Amniotic stem cell (primary cell): ENCODE measurements around the gene PTPRE.

Experiments used
- DNase-seq: peaks from one replicate; lab custom pipeline; 2025; lab: John Stamatoyannopoulos, UW

PTPRE gene

GRCh38 chr10:127906548-127907377 is at the start of gene PTPRE:
PTPRE (plus strand) TSS chr10:127907103; CDS start chr10:128040882, 133,779 bp downstream.
- DNase-seq: no peak

DNA sequence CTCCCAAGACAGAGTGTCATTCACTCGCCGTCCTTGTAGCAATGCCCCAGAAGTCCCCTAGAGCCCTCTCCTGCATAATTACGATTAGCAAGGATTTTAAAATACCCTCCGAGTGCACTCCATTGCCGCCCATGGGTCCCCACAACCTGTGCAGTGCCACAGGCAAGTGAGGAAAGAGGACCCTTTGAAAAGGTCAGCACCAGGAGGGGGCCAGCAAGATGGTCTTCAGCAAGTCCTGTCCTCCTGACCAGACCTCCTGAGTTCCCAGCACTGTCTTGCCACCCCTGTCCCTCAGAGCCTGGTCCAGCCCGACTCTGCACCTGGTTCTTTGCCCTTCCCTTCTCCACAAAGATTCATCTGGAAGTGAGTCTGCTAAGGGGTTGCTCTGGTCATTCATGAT is 46.3 kb upstream of the PTPRE start:
- no peak for DNase-seq

- DNase-seq: no peak
Observed at GRCh38 chr10:127863231-127863825, 43.6 kb upstream of the PTPRE start.

DNA sequence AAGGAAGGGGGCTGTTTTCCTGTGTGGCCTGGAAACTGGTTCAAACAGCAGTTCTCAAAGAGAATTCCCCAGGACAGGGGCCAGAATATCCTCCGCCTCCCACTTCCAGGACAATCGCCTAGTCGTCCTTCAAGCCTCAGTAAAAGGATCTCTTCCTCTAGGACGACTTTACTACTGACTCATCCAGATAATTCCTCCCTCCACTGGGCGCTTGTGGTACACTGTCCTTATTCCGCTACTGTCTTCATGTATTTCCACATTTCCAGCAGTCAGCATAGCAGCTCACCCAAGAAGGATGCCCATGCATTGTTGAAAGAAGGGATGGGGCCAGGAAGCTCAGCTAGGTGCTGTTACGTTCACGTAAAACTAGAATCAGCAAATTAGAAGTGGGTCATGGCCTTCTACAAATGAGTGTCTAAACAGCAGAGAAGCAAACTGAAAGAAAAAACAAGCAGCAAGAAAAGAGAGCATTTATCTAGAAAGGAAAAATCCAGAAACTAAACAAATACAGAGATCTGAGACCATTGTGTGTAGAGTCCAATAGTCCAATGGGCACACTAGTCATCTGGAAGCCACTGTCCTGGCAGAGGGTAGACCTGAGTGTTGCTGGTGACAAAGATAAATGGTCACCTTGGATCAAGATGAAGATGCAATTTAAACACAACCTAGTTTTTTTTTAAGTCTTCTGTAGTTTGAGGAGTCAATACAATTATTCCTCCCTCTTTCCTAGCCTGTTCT is 40.5 kb upstream of the PTPRE start:
- DNase-seq: no peak

- no peak for DNase-seq
Observed at GRCh38 chr10:127867805-127868204, 39.1 kb upstream of the PTPRE start.

- DNase-seq: no peak
Observed at GRCh38 chr10:127869329-127869728, 37.6 kb upstream of the PTPRE start.

DNA sequence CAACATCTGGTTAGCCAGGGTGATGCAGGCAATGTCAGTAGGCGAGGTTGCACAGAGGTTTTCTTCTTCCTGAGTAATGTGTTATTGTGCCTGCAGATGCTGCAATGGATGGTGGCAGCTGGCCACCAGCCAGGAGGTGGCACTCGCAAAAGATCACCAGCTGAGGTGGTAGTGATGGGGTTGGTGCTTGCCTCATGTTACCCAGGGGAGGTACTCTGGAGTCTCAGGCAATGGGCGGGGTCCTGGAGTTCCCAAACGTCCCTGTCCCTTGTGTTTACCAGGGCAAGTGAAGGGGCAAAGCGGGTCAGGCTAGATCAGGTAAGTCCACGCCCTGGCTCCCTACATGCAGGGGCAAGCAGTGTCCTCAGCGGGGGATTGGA is 35.3 kb upstream of the PTPRE start:
- DNase-seq: no peak

DNA sequence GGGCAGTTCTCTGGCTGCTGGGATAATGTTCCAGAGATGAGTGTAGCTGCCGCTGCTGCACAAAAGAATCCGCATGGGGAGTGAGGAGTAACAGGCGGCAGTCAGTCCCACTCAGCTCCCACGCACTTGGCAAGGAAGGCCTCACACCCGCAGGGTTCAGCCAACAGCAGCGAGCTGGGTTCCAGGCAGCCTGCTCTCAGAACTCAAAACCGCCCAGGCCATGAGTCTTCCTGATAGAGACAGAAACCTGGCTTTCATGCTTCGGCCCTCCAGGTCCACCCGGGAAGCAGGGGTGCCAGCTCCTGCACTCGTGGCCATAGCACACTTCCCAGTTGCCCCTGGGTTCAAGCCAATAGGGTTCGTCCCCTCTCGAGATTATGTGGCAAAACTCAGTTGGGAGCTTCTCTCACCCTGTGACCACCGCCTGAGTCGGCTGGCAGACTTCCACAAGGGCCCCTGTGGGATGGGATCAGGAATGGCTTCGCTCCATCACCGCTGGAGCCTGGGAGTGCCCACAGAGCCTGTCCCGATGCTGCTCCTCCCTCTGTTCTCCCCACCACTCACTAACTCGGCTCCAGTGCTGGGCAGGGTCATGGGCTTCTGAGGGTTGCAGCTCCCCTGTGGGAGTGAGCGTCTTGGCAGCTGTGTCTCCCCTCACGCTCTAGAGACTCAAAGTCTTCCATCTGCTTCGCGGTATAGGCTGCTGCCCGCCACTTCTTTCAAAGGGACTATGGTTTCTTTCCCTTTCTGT is 34.7 kb upstream of the PTPRE start:
- no peak for DNase-seq

DNA sequence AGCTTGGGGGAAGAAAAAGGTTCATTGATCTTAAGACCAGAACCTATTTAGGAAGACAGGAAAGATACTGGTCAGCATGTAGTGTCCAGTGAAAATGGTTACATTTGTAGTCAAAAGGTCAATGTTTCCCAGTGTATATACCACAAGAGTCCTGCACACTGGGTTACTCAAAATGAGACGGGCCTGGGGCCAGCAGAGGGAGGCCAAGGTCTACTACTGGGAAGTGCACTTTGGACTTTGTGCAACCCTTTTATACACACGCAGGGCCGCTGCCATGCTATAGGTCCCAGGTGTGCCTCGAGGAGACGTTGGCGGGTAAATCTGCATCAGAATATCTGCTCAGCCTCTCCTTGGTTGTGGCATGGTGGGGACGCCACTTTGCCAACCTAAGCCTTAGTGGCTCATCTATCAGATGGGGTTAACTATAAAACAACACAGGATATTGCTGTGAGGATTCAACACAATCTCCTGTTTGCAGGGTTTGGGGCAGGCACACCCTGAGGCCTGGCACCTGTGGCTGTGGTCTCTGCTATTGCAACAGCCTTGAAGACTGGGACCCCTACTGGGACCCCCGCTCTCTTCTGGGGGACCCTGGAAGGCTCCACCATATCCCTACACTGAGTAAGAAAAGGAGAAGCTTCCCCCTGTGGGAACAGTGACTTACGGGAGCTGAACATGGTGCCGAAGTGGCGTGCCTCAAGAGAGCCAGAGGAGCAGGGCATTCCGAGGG is 33.9 kb upstream of the PTPRE start:
- no peak for DNase-seq

DNA sequence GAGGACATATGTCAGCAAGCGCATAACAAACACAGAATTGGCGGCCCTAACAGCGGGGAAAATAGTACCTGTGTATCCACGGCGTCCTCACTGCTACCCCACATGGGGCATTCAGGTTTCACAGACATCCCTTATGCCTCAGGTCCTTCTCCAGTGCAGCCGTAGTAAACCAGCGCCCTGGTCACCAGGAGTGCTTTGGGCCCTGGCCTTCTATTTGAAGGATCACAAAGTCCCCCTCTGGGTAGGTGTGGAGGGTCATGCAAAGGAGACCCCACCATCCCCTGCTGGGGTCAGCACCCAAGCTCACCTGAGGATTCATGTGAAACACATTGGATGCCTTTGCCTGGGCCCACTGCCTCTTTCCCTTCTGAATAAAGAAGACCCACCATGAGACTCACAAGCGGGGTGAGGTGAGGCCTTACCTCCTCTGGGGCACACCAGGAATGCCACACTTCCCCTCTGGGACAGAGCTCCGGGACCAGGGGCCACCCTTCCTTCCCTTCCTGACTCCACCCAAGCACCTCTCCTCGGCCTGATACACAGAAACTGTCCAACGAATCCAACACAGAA is 32.9 kb upstream of the PTPRE start:
- DNase-seq: no peak

DNA sequence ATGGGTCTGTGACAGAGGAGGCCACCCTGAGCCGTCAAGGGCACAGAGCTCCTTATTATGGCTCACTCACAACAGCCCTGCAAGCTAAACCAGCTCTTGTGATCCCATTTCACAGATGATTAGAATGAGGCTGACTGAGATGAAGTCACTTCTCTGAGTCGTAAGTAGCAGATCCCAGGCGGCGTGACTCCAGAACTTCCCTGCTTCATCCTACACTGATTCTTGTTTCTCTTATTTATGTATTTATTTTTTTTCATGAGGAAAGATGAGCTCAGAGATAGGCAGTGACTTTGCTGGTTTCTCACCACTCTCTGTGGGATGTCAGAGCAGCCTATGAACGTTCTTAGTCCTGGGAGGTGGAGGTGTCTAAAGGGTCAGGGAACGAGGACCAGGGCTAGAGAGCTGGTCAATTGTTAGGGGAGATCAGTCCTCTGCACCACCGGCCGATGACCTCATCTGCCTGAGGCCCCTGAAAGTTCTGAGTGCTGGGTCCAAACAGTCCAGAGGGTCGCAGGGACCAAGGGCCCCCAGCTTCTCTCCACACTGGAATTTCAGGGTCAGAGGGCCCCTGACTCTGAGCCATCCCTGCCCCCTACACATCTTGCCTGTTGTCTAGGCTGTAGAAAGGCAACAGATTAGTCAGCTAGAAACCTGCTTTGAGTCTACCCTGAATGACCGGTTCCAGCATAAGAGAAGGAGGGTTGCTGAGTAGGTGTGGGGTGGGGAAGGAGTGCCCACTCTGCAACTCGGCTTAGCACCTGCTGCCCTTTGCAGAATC is 32.0 kb upstream of the PTPRE start:
- DNase-seq: no peak

GRCh38 chr10:127875449-127875765 is 31.5 kb upstream of the PTPRE start:
- DNase-seq: no peak

DNA sequence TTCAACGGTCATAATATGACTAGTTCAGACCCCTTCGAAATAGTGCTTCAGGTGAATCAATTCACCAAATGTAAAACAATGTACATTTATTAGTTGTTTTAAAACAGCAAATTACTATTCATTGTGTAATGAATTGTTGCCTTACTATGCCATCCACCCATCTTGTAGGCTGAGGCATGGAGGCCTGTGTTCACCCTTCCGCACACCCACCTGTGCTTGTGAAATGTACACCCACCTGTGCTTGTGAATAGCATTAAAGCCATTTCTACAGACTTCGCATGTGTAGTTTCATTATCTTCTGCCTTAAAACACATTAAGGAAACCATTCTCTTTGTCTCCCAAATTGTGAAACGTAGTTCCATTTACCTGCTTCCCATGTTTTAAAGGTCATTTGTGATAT is 31.0 kb upstream of the PTPRE start:
- no peak for DNase-seq

GRCh38 chr10:127877116-127877515 is 29.8 kb upstream of the PTPRE start:
- DNase-seq: no peak

DNA sequence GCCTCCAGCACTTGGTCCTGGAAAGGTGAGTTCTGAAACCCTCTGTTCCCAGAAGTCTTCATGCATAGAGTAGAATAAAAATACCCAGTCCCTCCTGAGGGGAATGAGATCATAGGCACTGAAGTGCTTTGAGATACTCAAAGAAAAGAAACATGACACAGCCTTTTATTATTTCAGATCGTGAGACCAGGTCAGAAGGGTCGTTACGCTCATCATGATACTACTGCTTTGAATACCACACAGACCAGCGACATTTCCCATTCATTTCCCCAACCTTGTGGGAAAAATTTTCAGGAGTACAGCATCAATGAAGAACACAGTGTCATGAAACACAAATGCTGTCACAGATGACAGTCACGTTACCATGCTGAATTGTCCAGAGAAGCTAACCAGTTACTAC is 29.2 kb upstream of the PTPRE start:
- DNase-seq: no peak

DNA sequence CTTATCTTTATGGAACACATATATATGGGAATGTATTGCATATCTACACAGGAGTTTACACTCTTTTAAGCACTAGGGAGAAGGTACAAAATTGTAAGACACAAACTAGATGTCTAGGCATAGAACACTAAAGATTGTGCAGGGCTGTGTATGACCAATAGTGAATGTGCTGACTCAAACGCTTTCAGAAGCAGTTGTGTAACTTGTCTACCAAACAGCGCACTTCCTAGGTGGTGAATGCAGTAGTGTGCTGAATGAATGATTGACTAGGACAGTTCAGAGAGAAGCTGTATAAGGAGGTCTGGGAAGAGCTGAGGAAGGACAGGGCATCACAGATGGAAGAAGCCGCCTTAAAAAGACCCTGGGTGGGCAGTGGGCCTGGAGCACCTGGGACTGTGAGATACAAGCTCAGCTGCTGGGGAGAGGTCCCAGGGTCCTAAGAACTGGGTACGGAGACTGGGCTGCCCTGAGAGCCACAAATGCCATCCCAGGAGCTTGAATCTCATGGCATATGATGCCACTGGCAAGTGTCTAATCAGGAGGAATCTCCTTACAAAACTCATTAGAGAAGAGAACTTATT is 28.3 kb upstream of the PTPRE start:
- DNase-seq: no peak

GRCh38 chr10:127880557-127880956 is 26.3 kb upstream of the PTPRE start:
- DNase-seq: no peak

DNA sequence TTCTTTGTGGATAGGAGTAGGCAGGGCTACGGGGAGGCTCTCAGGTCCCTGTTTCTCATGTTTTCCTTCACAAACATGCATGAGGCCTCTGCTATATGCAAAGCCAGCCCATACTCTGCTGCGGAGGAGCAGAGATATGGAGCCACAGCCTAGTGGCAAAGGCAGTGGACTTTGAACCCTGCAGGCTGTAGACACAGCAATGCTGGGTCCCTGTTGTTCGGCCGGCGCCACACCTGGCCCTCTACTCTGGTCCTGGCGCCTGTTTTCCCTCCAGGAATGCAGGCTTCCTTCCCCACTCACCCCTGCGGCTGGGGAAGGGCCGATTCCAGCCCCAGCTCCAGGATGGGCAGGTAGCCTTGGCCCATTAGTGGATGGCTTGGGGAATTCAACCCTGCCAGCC is 25.6 kb upstream of the PTPRE start:
- DNase-seq: no peak

GRCh38 chr10:127882391-127882790 is 24.5 kb upstream of the PTPRE start:
- DNase-seq: no peak

GRCh38 chr10:127882801-127883459 is 24.0 kb upstream of the PTPRE start:
- DNase-seq: no peak
